HEK293T (cell line): ENCODE measurements around the gene TAOK3.

ENCODE experiments used
- CTCF ChIA-PET: fragments of 350-600 bp; formaldehyde crosslinking; extraction: SDS; loops from one replicate; lab custom pipeline; 2021; ENCODE audit warnings: antibody characterized with exemption, inconsistent platforms; lab: Yijun Ruan, JAX
- POLR2A ChIA-PET: fragments of 350-600 bp; formaldehyde crosslinking; extraction: SDS; loops from one replicate; lab custom pipeline; 2020; ENCODE audit warnings: antibody characterized with exemption, inconsistent platforms; lab: Yijun Ruan, JAX
- DNase-seq: peaks from one replicate; pipeline ENCODE4 v3.0.0; 2012; ENCODE audit warnings: mixed read lengths; ENCODE audit errors: extremely low spot score
- ARNT ChIP-seq: fragments of 450-650 bp; IDR thresholded peaks from 2 replicates; pipeline ENCODE4 v1.6.1; 2017; ENCODE audit warnings: mild to moderate bottlenecking
- BHLHE40 ChIP-seq: fragments of 450-650 bp; IDR thresholded peaks from 2 replicates; pipeline ENCODE4 v1.6.1; 2016; ENCODE audit warnings: mild to moderate bottlenecking, moderate library complexity, borderline replicate concordance
- CTBP1 ChIP-seq: fragments of 450-650 bp; IDR thresholded peaks from 2 replicates; pipeline ENCODE4 v1.6.1; 2016; ENCODE audit warnings: borderline replicate concordance
- ELF4 ChIP-seq: fragments of 450-650 bp; IDR thresholded peaks from 2 replicates; pipeline ENCODE4 v1.6.1; 2017; ENCODE audit warnings: antibody characterized with exemption
- FOXA1 ChIP-seq: fragments of 450-650 bp; IDR thresholded peaks from 2 replicates; pipeline ENCODE4 v1.6.1; 2016; ENCODE audit warnings: mild to moderate bottlenecking
- FOXK2 ChIP-seq: fragments of 450-650 bp; IDR thresholded peaks from 2 replicates; pipeline ENCODE4 v1.6.1; 2016; ENCODE audit warnings: mild to moderate bottlenecking
- FOXM1 ChIP-seq: fragments of 450-650 bp; IDR thresholded peaks from 2 replicates; pipeline ENCODE4 v1.6.1; 2017; ENCODE audit warnings: mild to moderate bottlenecking, borderline replicate concordance
- HDGF ChIP-seq: fragments of 450-650 bp; IDR thresholded peaks from 2 replicates; pipeline ENCODE4 v1.6.1; 2017; ENCODE audit warnings: antibody characterized with exemption, borderline replicate concordance
- L3MBTL2 ChIP-seq: fragments of 450-650 bp; conservative IDR thresholded peaks from 2 replicates; pipeline ENCODE4 v1.6.1; 2016; ENCODE audit warnings: mild to moderate bottlenecking
- LEF1 ChIP-seq: fragments of 450-650 bp; IDR thresholded peaks from 2 replicates; pipeline ENCODE4 v1.6.1; 2017; ENCODE audit warnings: mild to moderate bottlenecking, borderline replicate concordance
- NFRKB ChIP-seq: fragments of 450-650 bp; IDR thresholded peaks from 2 replicates; pipeline ENCODE4 v1.6.1; 2016; ENCODE audit warnings: mild to moderate bottlenecking, moderate library complexity
- SP1 ChIP-seq: fragments of 450-650 bp; IDR thresholded peaks from 2 replicates; pipeline ENCODE4 v1.6.1; 2017
- SUZ12 ChIP-seq: fragments of 450-650 bp; IDR thresholded peaks from 2 replicates; pipeline ENCODE4 v1.6.1; 2016; ENCODE audit warnings: mild to moderate bottlenecking
- TARDBP ChIP-seq: fragments of 450-650 bp; IDR thresholded peaks from 2 replicates; pipeline ENCODE4 v1.6.1; 2016
- ZNF384 ChIP-seq: fragments of 450-650 bp; IDR thresholded peaks from 2 replicates; pipeline ENCODE4 v1.6.1; 2016
- TF ChIP-seq, protein P1 (sequence below): fragments of 450-650 bp; IDR thresholded peaks from 2 replicates; pipeline ENCODE4 v1.6.1; 2016

The TAOK3 gene

DNA sequence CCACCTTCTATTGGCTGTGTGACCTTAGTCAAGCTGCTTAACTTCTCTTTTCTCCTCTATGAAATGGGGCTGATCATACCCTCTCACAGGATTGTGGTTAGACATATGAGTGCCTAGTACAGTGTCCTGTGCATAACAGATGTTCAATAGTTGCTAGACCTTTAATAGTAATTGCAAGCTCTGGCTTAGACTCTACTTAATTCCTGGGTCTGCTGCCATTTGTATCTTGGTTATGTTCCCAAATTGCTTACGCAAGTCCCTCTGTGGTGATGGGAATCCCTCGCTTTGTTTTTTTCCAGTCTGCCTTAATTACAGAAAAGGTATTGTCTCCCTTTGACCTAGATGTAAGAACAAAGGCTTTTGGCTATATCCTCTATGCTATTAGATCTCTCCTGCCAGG is 18.7 kb upstream of the TAOK3 start:
- POLR2A ChIA-PET: no interaction called here
- TF ChIP-seq TARDBP (no peak), SP1 (no peak), NFRKB (no peak), HDGF (no peak), BHLHE40 (no peak), CTBP1 (no peak), ZNF384 (no peak), L3MBTL2 (no peak), FOXM1 (no peak), LEF1 (no peak), ELF4 (no peak), ARNT (no peak)
- TF ChIP-seq, protein P1, sequence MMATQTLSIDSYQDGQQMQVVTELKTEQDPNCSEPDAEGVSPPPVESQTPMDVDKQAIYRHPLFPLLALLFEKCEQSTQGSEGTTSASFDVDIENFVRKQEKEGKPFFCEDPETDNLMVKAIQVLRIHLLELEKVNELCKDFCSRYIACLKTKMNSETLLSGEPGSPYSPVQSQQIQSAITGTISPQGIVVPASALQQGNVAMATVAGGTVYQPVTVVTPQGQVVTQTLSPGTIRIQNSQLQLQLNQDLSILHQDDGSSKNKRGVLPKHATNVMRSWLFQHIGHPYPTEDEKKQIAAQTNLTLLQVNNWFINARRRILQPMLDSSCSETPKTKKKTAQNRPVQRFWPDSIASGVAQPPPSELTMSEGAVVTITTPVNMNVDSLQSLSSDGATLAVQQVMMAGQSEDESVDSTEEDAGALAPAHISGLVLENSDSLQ: no peak
- CTCF ChIA-PET: interaction anchor here (1.9 kb wide), 1 partner anchor 13 kb away, joined by 5 read pairs; no protein-coding TSS in a partner anchor
- no peak for DNase-seq

DNA sequence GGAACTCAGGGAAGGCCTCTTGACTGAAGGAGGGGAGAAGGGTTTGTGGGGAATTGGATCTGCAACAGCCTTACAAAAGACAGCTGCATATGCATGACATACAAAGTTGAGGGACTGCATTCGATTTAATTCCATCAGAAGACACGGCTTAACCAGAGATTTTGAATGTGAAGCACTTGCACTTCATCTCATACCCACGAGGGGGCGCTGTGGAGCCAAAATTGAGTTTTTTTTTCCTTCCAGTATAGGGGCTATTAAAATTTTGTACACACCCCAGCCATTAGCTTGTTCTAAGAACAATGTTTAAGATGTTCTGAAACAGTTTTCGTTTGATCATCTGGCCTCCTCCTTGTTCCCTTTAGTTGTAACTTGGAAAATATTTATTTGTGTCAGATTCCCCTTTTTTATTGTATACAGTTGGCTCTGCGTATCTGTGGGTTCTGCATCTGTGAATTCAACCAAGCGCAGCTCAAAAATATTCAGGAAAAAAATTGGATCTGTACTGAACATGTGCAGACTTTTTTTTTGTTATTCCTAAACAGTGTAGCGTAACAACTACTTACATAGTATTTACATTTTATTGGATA is 5.3 kb upstream of the TAOK3 start:
- DNase-seq: peak; percentile 57
- ChIA-PET POLR2A (interaction anchor here (0.8 kb wide), 2 partner anchors 14 to 242 kb away, joined by 3 to 4 read pairs; partner anchors contain the start of gene PEBP1), CTCF (interaction anchor here (0.5 to 1.6 kb wide), 12 partner anchors 77 to 508 kb away, joined by 3 to 9 read pairs (median 4); partner anchors contain the start of gene PEBP1)
- no peak for TF ChIP-seq SP1
- no peak for TF ChIP-seq L3MBTL2
- TF ChIP-seq NFRKB: no peak
- no peak for TF ChIP-seq ELF4
- no peak for TF ChIP-seq BHLHE40
- no peak for TF ChIP-seq SUZ12
- TF ChIP-seq ZNF384: peak; percentile 94

DNA sequence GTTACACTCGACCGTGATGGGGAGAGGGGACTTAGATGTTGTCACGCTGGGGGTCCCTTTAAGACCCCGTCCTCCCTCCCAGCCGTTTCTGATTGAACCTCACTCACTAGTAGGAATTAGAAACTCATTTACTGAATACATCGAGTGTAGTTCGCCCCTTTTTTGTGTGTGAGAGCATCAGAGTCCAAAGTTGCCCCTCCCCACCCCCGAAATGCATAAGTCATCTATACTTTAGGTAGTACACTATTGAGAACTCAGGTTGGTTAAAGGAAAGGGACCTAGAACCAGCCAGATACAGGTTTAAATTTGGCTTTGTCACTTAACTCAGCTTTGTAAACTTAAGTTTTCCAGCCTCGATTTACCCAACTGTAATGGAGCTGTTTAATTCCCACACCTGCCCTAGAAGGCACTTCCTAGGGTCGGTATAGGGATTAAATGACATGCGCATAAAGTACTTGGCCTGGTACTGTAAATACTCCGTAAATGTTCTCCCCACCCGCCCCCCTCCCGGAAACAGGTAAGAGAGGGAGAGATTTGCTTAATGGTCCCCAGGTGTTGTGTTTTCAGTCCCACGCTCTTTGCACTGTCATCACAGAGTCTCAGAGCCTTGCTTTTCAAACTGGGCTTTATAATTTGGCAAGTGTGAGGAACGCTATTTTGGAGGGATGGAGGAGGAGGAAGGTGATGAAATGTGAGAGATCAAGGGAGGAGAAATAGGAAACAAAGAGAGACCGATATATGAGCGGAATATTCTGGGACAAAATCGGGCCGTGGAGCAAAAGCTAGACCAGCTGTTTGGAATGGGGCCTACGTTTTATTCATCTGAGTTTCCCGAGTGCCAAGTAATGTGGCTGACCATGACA is 4.5 kb upstream of the TAOK3 start:
- POLR2A ChIA-PET: interaction anchor here (0.8 to 1.8 kb wide), 8 partner anchors 15 to 274 kb away, joined by 3 to 12 read pairs (median 5); partner anchors contain the start of genes PEBP1 and VSIG10
- TF ChIP-seq BHLHE40 (no peak), HDGF (no peak), ELF4 (no peak), ARNT (no peak), FOXA1 (no peak), L3MBTL2 (no peak), NFRKB (no peak), FOXM1 (no peak), ZNF384 (no peak), TARDBP (no peak), SUZ12 (no peak), SP1 (no peak), FOXK2 (no peak)
- CTCF ChIA-PET: interaction anchor here (0.6 to 1.6 kb wide), 12 partner anchors 27 to 250 kb away, joined by 3 to 12 read pairs (median 4); partner anchors contain the start of gene PEBP1
- DNase-seq: no peak

DNA sequence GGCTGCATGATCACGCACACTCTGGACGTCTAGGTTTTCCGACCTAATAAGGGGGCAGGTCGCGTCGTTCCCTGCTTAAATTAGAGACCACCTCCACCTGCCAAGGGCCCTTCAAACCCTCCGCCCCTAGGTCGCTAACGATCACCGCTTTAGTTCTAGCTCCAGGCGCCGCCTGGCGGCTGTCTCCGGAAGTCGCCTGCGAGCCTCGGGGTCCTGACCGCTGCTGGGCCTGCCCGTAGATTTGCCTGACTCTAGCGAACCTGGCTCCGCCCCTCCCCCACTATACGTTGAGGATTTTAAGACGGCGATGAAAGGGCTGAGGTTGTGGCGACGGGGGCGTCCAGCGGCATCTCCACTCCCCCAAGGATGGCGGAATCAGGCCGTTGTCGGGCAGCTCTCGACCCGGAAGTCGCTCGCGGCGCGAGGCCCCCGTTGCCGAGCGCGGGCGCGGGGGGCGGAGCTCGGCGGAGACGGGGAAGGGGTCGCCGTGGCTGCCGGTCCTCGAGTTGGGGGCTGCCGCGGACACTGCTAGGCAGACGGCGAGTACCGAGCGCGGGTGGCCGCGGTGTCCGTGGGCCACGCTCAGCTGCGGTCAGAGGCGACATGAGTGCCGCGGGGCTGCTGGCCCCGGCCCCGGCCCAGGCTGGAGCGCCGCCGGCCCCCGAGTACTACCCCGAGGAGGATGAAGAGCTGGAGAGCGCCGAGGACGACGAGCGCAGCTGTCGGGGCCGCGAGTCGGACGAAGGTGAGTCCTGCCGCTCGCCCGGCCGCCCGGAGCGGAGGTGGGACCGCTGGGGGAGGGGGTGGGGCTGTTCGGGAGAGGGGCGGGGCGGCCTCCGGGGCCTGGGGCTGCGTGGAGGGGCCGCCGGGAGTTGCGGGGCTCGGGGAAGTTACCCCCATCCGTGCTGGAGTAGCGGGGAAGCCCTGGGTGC is 3.6 kb upstream of the TAOK3 start, which contains the start of gene SUDS3:
Gene SUDS3 (plus strand): TSS at position 467 of the 932 bp plus-strand sequence. CDS start 137 bp downstream, at position 604.
- POLR2A ChIA-PET: interaction anchor here (0.9 to 1.8 kb wide), 8 partner anchors 77 to 498 kb away, joined by 3 to 12 read pairs (median 5); partner anchors contain the start of genes PEBP1 and VSIG10
- peak; percentile 79 for DNase-seq
- CTCF ChIA-PET: interaction anchor here (0.6 to 1.6 kb wide), 19 partner anchors 12 to 1128 kb away, joined by 3 to 12 read pairs (median 4); no protein-coding TSS in a partner anchor
- TF ChIP-seq FOXK2 (no peak), NFRKB (no peak), FOXM1 (no peak), ZNF384 (no peak), CTBP1 (peak; percentile 27; the same call in 1 of the 2 replicates), L3MBTL2 (no peak), SUZ12 (no peak), FOXA1 (no peak), ELF4 (peak; percentile 98), SP1 (no peak)
- TF ChIP-seq, protein P1: no peak

DNA sequence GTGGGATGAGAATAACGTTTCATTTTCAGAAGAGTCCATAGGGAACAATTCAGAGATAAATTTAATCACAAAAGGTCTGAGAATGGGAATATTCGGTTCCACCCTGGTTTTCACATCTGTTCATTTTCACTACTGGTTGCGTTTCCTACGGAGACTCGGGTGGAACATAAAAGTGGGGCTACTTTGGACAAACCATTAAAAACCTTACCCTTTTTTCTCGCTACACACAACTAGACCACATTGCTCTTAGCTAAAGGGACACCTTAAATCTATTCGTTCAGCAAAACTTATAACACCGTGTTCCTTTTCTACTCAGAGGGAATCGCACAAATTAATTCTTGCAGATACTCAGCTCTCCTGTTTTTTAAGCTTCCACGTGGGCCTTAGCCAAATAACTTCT is 2.6 kb upstream of the TAOK3 start:
- TF ChIP-seq ZNF384 (no peak), LEF1 (no peak), CTBP1 (no peak), FOXM1 (no peak), HDGF (no peak), SUZ12 (no peak), ELF4 (no peak), FOXA1 (no peak), BHLHE40 (no peak), L3MBTL2 (no peak), TARDBP (no peak), NFRKB (no peak), ARNT (no peak)
- POLR2A ChIA-PET: interaction anchor here (1.0 to 1.8 kb wide), 4 partner anchors 76 to 497 kb away, joined by 3 to 12 read pairs (median 6); partner anchors contain the start of gene PEBP1
- CTCF ChIA-PET: interaction anchor here (0.6 to 1.6 kb wide), 13 partner anchors 11 to 454 kb away, joined by 3 to 12 read pairs (median 4); no protein-coding TSS in a partner anchor
- no peak for DNase-seq
